Fibroblast of the aortic adventitia (primary cell): ENCODE measurements around the gene IQGAP1. TPM values are rescaled to one million over a fixed set of nuclear protein-coding genes. Genes with fewer than 3 reads are reported as not detected.

Source experiments
- DNase-seq: peaks from one replicate; pipeline ENCODE4 v3.0.0-alpha.2; 2010; ENCODE audit warnings: low read depth
- H3K4me3 ChIP-seq: 2 replicates; pipeline ENCODE4 v1.5.1; 2011; ENCODE audit warnings: low read depth, mild to moderate bottlenecking, control low read depth, low read length, moderate library complexity
- CTCF ChIP-seq: IDR thresholded peaks from 2 replicates; pipeline ENCODE4 v1.5.1; 2011; ENCODE audit warnings: mild to moderate bottlenecking, low read length, control low read depth, inconsistent platforms; ENCODE audit not compliant: insufficient read depth
- total RNA-seq: library from RNA; depleted of rRNA; stranded (reverse); fragments of >200 nt; gene quantifications from 2 replicates; pipeline ENCODE4 v1.2.3, GENCODE V29; 2012; ENCODE audit warnings: low replicate concordance

Gene IQGAP1
- total RNA-seq, 1 donor: 289 TPM

- peak; percentile 8 for DNase-seq
- H3K4me3 ChIP-seq: no peak overlapping the region
- no peak for TF ChIP-seq CTCF
Observed at GRCh38 chr15:90354986-90355385, 33.1 kb upstream of the IQGAP1 start.

GRCh38 chr15:90358124-90359033 is 29.7 kb upstream of the IQGAP1 start:
- DNase-seq: peak; percentile 60
- no peak overlapping the region for H3K4me3 ChIP-seq
- no peak for TF ChIP-seq CTCF

- TF ChIP-seq CTCF: no peak
- DNase-seq: no peak
- H3K4me3 ChIP-seq: no peak overlapping the region
Observed at GRCh38 chr15:90360746-90361145, 27.3 kb upstream of the IQGAP1 start.

GRCh38 chr15:90362936-90363212 is 25.2 kb upstream of the IQGAP1 start:
- no peak overlapping the region for H3K4me3 ChIP-seq
- DNase-seq: peak; percentile 96

GRCh38 chr15:90364251-90364650 is 23.8 kb upstream of the IQGAP1 start:
- no peak overlapping the region for H3K4me3 ChIP-seq
- TF ChIP-seq CTCF: no peak
- peak; percentile 78 for DNase-seq

More at GRCh38 chr15:90362936-90363212, 25.2 kb upstream of the IQGAP1 start:
- no peak for TF ChIP-seq CTCF

- DNase-seq: no peak
- TF ChIP-seq CTCF: no peak
- H3K4me3 ChIP-seq: no peak overlapping the region
Observed at GRCh38 chr15:90365414-90366055, 22.5 kb upstream of the IQGAP1 start.

GRCh38 chr15:90367576-90367975 is 20.5 kb upstream of the IQGAP1 start:
- no peak overlapping the region for H3K4me3 ChIP-seq
- DNase-seq: peak; percentile 80
- no peak for TF ChIP-seq CTCF
